HG03460 (cell line): ENCODE results near the gene SOCS1.

Source experiments
- ATAC-seq: cut with Tn5 transposase; IDR thresholded peaks from one replicate; pipeline ENCODE4 v1.9.1; 2021; ENCODE audit not compliant: unreplicated experiment

The SOCS1 gene

DNA sequence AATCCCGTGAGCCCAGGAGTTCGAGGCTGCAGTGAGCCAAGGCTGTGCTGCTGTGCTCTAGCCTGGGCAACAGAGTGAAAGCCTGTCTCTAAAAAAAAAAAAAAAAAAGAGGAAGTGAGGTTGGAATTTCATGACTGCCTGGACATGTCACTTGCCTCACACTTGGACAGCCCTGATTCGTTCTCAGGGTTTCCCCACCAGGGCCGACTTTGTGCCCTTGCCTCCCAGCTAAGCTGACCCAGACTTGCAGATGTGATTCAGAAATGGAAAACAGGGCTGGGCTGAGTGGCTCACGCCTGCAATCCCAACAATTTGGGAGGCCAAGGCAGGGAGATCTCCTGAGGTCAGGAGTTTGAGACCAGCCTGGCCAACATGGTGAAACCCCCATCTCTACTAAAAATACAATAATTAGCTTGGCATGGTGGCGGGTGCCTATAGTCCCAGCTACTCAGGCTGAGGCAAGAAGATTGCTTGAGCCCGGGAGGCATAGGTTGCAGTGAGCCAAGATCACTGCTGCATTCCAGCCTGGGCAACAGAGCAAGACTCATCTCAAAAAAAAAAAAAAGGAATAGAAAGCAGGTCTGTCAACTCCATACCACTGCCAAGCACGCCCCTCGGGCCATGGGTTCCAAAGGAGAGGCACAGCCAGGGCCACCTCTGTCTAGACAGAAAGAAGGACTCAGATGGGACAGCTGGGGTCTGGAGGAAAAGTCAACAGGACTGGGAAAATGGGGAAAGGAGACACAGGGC, 46.9 kb downstream of the SOCS1 start:
- ATAC-seq = no peak

DNA sequence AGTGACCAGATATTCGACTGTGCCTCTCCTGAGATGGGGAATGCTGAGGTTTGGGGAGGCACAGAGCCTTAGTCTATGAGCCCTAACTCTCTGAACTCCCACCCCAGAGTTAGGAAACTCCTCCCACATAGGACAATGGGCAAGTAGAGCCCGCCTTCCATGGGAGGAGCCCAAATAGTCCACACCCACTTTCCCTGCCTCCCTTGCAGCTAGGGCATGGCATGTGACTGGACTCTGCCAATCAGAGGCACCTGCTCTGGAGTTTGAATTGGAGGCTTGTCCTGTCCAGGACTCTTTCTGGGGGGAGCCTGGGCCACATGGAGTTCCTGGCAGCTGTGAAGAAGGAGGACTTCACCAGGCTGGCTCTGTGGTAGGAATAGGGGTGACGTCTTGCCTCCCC, 48.4 kb downstream of the SOCS1 start:
- ATAC-seq = no peak

DNA sequence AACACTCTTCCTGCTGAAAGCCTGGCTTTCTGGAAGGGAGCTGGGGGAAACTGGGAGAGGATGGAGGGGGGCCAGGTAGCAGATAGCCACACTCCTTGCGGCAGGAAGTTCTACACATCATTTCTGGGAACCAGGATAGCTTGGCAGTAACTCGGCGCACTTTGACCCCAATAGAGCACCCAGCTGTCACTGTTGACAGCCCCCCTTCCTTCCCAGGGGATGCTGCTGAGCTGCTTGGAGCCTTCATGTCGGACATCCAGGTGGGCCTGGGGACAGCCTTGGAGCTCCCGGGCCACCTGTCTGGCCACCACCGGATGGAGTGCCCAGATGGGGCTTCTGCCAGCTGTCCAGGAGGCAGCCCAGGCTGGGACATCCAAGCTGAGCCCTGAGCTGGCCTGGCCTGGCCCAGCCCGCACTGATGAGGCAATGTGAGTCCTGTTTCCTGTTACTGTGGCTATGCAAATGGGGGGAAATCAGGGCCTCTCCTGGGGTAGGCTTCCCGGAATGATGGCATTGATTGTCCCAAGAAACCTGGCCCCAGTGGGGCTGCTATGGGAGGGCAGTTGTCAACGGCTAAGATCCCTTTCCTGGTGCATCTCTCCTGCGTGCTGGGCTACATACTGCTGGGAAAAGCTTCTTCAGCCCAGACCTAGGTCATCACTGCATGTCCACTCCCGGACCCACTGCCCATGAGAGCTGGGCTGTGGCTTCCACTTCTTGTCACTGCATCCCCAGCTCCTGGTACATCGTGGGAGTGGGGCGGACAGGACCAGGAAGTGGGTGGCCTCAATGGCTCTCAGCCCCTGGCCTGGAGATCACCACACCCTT, 50.0 kb downstream of the SOCS1 start:
- no peak for ATAC-seq

DNA sequence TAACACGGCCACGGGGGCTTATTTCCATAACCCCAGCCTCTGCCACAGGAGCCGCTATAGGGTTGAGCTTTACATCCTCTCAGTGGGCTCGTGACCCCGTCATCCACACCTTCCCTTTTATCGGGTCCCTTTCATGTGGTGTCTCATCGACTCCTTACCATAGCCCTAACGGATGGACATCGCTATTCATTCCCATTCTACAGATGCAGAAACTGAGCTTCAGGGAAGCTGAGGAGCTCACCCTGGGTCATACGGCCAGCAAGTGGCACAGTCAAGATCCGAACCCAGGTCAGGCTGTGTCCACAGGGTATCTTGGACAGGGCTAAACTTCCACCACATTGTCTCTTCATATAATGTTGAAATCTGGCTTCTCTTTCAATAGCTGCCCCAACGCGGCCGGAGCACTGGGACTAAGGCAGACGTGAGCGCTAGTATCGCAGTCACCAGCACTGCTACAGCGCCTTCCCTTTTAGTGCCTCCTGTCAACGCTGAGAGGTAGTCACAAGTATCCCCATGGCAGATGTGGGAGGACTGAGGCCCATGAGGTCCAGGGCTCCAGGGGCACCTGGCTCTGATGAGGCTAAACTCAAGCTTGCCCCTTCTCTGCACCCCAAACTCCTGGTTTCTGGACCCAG, 50.8 kb downstream of the SOCS1 start:
- ATAC-seq = no peak

DNA sequence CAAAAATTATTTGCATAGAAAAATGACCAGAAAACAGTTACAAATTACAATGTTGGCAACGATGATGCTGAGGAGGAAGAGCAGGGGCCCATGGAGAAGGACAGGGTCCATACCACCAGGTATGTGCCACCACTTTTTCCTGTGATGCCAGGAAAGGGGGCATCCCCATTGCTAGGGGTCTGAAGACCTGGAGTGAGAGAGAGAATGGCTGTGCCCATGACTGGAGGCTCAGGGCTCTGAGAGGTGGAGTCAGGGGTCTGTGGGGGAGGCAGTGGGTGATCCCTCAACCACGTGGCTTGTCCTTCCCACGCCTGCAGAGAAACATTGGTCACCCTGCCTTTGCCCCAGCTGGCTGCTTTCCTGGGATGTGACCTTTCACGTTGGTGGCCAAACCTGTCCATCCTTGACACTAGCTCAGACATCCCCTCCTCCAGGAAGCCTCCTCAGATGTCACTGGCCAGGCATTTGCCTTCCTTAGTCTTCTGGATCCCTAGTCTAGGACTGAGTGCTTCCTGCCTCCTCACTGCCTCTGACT, 51.4 kb downstream of the SOCS1 start:
- no peak for ATAC-seq
